GM18907 (cell line): Measurements from ENCODE around the gene TNS3.

Source experiments
- ATAC-seq: cut with Tn5 transposase; IDR thresholded peaks from one replicate; pipeline ENCODE4 v1.9.1; 2021; ENCODE audit warnings: mild to moderate bottlenecking, moderate library complexity; ENCODE audit not compliant: unreplicated experiment

Gene TNS3

GRCh38 chr7:47565640-47566250, 16.2 kb downstream of the TNS3 start:
- ATAC-seq = no peak

- no peak for ATAC-seq
Measured at GRCh38 chr7:47563521-47563920, 18.4 kb downstream of the TNS3 start.

- no peak for ATAC-seq
Measured at GRCh38 chr7:47561715-47562446, 20.0 kb downstream of the TNS3 start.

GRCh38 chr7:47559306-47560220, 22.3 kb downstream of the TNS3 start:
- no peak for ATAC-seq

DNA sequence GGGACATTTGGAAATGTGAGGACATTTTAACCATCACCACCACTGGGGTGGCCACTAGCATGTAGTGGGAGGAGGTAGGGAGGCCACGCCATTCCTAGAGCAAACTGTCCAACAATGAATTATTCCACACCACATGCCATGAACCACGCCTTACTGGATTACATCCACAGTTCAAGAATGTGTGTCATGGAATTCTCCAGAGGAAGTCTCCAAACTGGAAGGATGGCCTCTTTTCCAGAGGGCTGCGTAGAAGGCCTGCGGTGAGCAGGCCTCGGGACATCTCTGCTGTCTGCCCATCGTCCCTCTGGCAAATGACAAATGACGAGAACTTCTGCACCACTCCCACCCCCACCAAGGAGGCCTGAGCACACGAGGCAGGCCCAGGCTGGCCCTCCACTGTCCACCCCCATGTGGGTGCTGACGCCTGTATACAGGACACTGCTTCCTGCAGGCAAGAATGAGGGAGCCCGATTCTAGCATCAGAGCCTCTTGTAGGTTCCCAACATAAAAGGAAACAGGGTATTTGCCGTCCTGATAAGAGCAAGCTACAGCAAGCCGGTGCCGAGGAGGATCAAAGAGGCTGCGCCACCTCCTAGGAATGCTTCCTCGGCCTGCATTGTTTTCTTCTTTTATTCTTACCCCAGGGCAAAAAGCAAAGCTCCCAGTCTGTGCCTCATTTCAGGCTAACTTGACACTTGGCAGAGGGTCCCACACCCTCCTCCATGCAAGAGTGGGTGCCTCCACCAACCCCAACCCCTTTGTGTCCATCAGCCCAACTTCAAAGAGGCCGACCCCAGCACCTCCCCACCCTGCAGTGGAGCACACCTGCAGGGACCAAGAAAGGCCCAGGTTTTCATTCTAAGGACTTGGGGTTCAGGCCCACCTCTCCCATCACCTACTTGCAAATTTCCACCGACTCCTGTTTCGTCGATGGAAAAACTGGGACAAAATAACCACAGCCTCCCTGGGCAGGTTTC, 23.9 kb downstream of the TNS3 start:
- ATAC-seq = no peak

- ATAC-seq = no peak
Measured at GRCh38 chr7:47557317-47557693, 24.6 kb downstream of the TNS3 start.

DNA sequence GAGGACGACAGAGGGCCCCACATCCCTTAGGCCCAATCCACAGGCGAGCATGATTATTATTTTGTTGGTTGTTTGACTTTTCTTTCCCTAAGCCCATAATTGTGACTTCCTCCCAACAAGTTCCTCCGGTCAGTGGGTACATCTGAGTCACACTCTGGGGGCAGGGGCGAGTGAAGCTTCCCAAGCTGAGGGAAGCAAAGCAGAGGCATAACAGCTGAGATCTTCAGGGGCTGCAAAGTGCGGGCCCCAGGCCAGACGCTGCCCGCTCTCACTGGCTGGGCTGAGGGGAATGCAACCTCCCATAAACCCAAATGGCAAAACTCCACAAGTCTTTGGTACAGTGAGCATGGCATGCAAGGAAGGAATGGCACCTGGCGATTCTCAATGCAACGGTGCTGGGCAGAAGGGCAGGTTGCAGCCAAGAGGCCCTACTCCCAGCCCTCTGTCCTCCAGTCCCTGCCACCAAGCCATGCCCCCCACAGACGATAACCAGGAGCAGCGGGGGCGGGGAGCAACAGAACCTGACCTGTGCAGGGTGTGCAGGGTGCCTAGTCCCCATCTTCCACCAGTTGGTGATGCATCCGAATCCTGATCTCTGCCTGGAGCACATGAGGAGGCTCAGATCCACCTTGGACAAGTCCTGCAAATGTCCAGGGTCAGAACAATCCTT, 25.3 kb downstream of the TNS3 start:
- ATAC-seq = no peak

DNA sequence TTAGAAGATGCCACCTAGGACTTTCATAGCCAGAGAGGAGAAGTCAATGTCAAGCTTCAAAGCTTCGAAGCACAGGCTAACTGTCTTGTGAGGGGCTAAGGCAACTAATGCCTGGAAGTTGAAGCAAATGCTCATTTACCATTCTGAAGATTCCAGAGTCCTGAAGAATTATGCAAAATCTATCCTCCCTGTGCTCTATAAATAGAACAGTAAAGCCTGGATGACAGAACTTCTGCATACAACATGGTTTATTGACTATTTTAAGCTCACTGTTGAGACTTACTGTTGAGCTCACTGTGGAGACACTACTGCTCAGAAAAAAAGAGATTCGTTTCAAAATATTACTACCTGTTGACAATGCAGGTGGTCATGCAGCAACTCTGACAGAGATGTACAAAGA, 28.6 kb downstream of the TNS3 start:
- ATAC-seq = no peak

DNA sequence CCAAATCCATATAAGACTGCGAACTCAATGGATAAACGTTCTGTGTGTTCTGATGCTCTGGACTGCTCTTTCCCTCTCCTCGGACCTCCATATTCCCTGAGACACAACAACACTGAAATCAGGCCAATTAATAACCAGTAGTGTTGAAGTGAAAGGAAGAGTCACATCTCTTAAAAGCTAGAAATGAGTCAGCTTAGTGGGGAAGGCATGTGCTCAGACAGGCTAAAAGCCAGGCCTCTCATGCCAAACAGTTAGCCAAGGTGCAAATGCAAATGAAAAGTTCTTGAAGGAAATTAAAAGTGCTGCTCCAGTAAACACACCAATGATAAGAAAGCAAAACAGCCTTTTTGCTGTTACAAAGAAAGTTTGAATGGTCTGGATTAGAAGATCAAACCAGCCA, 29.3 kb downstream of the TNS3 start:
- peak; percentile 99 for ATAC-seq

- ATAC-seq = no peak
Measured at GRCh38 chr7:47551668-47552440, 30.1 kb downstream of the TNS3 start.

DNA sequence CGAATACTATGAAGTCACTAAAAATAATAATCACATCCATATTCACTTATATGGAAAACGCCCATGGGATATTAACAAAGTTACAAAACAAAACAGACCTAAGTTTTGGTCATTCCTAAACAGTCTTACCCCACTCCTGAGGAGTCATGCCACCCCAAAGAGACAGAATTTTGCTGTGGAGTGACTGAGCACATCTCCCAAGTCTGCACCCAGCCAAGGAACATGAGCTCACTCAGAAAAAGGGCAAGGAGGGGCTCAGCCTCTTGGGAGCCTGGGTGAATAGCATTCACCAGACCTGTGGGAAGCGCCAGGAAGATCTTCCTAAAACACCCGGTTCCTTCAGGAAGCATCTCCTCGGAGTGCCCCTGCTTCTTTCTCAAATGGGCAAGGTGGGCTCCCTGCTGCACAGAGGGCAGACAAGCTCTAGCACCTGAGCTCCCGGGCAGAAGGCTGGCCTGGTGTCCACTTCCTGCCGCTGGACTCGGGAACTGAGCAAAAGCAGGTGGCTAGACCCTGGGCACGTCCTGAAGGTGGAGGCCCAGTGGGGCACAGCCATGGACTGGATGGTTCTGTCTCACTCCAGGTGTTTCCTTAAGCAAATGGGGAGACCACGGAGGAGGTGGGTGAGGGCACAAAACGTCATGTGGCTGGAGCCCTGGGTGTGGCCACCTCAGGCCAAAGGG, 31.0 kb downstream of the TNS3 start:
- no peak for ATAC-seq

- ATAC-seq = no peak
Measured at GRCh38 chr7:47549916-47550315, 32.0 kb downstream of the TNS3 start.

DNA sequence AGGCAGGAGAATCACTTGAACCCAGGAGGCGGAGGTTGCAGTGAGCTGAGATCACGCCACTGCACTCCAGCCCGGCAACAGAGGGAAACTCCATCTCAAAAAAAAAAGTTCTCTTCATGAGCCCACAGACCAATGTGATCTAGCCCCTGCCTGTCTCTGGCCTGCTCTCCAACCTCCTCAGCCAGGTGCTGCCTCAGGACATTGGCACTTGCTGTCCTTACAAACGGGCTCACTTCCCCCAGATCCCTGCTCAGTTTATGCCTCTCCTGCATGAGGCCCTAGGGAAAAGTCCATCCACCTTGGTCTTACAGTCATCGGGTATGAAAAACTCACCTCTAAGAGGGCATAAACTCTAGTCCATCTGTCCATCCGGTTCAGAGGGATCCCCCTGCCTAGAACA, 32.5 kb downstream of the TNS3 start:
- no peak for ATAC-seq

GRCh38 chr7:47548546-47548945, 33.4 kb downstream of the TNS3 start:
- ATAC-seq = no peak

DNA sequence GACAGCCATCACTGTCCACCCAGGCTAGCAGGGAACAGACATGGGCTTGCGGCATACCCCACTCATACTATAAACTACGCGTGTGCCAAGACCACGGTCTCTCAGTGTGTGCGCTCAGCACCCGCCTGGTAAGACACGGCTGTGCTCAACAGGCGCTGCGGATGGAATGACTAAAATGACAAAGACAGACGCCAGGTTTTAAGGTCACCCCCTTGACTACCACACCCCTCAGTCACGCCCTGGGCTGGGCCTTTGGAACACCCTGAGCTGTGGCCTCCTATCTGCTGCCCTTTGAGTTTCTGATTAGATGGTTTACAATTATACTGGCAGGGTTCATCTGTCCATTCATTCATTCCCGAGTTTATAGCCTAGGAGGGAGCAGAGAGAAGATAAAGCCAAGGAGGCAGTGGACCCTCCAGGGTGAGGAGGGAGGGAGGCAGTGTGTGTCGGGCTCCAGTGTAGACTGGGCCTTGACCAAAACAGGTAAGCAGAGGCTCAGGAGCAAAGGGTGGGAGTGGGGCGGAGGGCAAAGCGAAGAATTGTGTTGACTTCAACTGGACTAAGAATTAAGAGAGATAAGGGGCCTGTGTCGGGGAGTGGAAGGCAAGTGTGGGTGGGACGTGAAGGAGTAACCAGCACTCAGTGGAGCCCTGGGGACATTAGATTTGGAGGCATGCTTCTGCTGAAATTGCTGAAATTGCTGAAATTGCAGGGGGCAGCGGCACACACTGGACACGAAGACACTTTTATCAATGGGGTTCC, 35.0 kb downstream of the TNS3 start:
- ATAC-seq = no peak

DNA sequence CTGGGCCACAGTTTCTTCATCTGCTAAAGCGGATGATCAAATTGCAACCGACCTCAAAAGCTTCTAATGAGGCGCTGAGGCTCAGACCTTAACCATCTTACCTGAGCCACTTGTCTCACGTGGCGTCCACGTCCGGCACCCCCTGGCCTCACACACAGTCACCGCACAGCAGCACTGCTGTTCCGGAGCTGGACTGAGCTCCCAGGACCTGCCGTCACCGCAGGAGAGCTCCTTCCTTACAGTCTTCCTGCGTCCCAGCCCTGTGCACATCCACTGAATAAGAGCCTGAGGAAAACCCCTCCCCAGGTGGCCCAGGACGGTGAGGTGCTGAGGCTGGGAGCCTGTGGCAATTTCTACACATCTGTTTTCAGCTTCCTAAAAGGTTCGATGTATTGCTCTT, 35.7 kb downstream of the TNS3 start:
- no peak for ATAC-seq

- ATAC-seq = no peak
Measured at GRCh38 chr7:47544416-47544815, 37.5 kb downstream of the TNS3 start.

DNA sequence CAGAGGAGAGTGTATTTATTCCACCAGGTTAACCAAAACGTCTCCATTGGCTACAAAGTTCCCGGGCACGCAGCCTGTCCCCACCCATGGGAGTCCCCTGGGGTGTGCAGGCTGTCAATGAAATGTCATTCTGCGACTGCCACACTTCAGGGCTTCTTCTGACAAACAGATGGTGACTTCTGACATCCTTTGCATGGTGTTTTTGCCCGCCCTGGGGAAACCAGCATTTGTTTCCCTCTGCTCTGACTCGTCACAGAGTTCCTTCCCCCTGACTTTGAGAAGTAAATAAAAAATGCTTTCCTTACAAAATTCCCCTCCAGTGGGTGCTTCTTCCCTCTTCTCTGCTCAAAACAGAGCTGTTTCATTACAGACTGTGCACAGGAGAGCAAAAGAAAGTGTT, 38.2 kb downstream of the TNS3 start:
- ATAC-seq = no peak
